ENCODE results near the gene CLDN20. TPM values are rescaled to one million over a fixed set of nuclear protein-coding genes. Genes with fewer than 3 reads are reported as not detected.

Gene CLDN20
- total and polyA plus RNA-seq, 2 donors (not counting 1 experiment from before 2014, with no cell fraction given) = not detected

- H3K4me1 ChIP-seq (ENCODE audit: control insufficient read depth, extremely low read depth, insufficient read depth, low read length) = peaks cover 8% of the 10 kb centered on the region
- no peaks in the 10 kb centered on the region for H3K79me2 ChIP-seq (ENCODE audit: control insufficient read depth, insufficient read depth, low read length)
- TF ChIP-seq, protein P1, sequence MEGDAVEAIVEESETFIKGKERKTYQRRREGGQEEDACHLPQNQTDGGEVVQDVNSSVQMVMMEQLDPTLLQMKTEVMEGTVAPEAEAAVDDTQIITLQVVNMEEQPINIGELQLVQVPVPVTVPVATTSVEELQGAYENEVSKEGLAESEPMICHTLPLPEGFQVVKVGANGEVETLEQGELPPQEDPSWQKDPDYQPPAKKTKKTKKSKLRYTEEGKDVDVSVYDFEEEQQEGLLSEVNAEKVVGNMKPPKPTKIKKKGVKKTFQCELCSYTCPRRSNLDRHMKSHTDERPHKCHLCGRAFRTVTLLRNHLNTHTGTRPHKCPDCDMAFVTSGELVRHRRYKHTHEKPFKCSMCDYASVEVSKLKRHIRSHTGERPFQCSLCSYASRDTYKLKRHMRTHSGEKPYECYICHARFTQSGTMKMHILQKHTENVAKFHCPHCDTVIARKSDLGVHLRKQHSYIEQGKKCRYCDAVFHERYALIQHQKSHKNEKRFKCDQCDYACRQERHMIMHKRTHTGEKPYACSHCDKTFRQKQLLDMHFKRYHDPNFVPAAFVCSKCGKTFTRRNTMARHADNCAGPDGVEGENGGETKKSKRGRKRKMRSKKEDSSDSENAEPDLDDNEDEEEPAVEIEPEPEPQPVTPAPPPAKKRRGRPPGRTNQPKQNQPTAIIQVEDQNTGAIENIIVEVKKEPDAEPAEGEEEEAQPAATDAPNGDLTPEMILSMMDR (conservative IDR thresholded peaks at IDR 0.05 in 1 of 2, IDR thresholded peaks at IDR 0.05 in 1 of 2; ENCODE audit: low read depth in 1 of 2, low read length in 2 of 2) = no peak
- no peak for TF ChIP-seq EZH2 (IDR thresholded peaks at IDR 0.05; ENCODE audit: low read length, missing control alignments)
- no peak overlapping the region for H3K27ac ChIP-seq (ENCODE audit: insufficient read depth, low read length)
- no peak overlapping the region for H3K4me3 ChIP-seq (replicated peaks in 1 of 4; ENCODE audit: control extremely low read depth in 1 of 4, insufficient read depth in 1 of 4, low read depth in 3 of 4, low read length in 4 of 4)
- no peak overlapping the region for H3K9ac ChIP-seq (ENCODE audit: insufficient read depth, low read length)
- H3K4me2 ChIP-seq (ENCODE audit: extremely low read depth, insufficient read depth, low read length) = no peak overlapping the region
- H4K20me1 ChIP-seq (ENCODE audit: control insufficient read depth, extremely low read depth, insufficient read depth, low read length) = no peaks in the 10 kb centered on the region
- H2AFZ ChIP-seq (ENCODE audit: low read length) = no peak overlapping the region
- peaks cover 2% of the 10 kb centered on the region for H3K36me3 ChIP-seq (ENCODE audit: control insufficient read depth, insufficient read depth, low read length)
- no peaks in the 10 kb centered on the region for H3K9me3 ChIP-seq (ENCODE audit: control insufficient read depth, insufficient read depth, low read depth, low read length)
- H3K27me3 ChIP-seq (ENCODE audit: control insufficient read depth, insufficient read depth, low read length) = no peaks in the 10 kb centered on the region
- DNase-seq (ENCODE audit: low read depth in 2 of 2) = peak; percentile 27 to 41
Measured at GRCh38 chr6:155245831-155246230, 18.0 kb upstream of the CLDN20 start.

GRCh38 chr6:155246825-155247224 lies 17.0 kb upstream of the CLDN20 start:
- no peaks in the 10 kb centered on the region for H4K20me1 ChIP-seq (ENCODE audit: control insufficient read depth, extremely low read depth, insufficient read depth, low read length)
- TF ChIP-seq, protein P1 (conservative IDR thresholded peaks at IDR 0.05 in 1 of 2, IDR thresholded peaks at IDR 0.05 in 1 of 2; ENCODE audit: low read depth in 1 of 2, low read length in 2 of 2) = no peak
- no peak for TF ChIP-seq EZH2 (IDR thresholded peaks at IDR 0.05; ENCODE audit: low read length, missing control alignments)
- H3K9me3 ChIP-seq (ENCODE audit: control insufficient read depth, insufficient read depth, low read depth, low read length) = no peaks in the 10 kb centered on the region
- no peak for DNase-seq (ENCODE audit: low read depth in 2 of 2)
- H3K4me2 ChIP-seq (ENCODE audit: extremely low read depth, insufficient read depth, low read length) = no peak overlapping the region
- no peak overlapping the region for H3K9ac ChIP-seq (ENCODE audit: insufficient read depth, low read length)
- no peak overlapping the region for H3K4me3 ChIP-seq (replicated peaks in 1 of 4; ENCODE audit: control extremely low read depth in 1 of 4, insufficient read depth in 1 of 4, low read depth in 3 of 4, low read length in 4 of 4)
- H3K27me3 ChIP-seq (ENCODE audit: control insufficient read depth, insufficient read depth, low read length) = no peaks in the 10 kb centered on the region
- no peak overlapping the region for H2AFZ ChIP-seq (ENCODE audit: low read length)
- no peak overlapping the region for H3K27ac ChIP-seq (ENCODE audit: insufficient read depth, low read length)
- peaks cover 4% of the 10 kb centered on the region for H3K36me3 ChIP-seq (ENCODE audit: control insufficient read depth, insufficient read depth, low read length)
- peaks cover 8% of the 10 kb centered on the region for H3K4me1 ChIP-seq (ENCODE audit: control insufficient read depth, extremely low read depth, insufficient read depth, low read length)
- H3K79me2 ChIP-seq (ENCODE audit: control insufficient read depth, insufficient read depth, low read length) = no peaks in the 10 kb centered on the region

DNA sequence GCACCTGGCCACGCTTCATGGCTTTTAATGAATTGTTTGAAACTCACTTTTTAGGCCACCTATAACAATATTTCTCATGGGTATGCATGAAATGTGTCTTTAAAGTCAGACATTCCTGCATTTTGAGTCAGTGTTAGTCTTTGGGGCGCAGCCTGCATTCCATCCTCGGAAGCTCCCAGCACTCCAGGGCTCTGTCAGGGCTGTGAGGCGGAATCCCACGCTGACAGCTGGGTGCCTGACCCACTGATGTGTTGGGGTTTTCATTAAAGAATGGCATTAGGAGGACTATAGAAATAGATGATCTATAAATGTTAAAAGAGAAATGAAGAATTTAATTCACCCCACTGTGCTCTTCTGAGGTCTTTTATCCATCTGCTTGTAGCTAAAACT lies 16.2 kb upstream of the CLDN20 start:
- no peak for TF ChIP-seq EZH2 (IDR thresholded peaks at IDR 0.05; ENCODE audit: low read length, missing control alignments)
- TF ChIP-seq, protein P1 (conservative IDR thresholded peaks at IDR 0.05 in 1 of 2, IDR thresholded peaks at IDR 0.05 in 1 of 2; ENCODE audit: low read depth in 1 of 2, low read length in 2 of 2) = no peak
- H3K4me1 ChIP-seq (ENCODE audit: control insufficient read depth, extremely low read depth, insufficient read depth, low read length) = peaks cover 8% of the 10 kb centered on the region
- H4K20me1 ChIP-seq (ENCODE audit: control insufficient read depth, extremely low read depth, insufficient read depth, low read length) = no peaks in the 10 kb centered on the region
- peak overlapping the region; percentile 70 for H3K27ac ChIP-seq (ENCODE audit: insufficient read depth, low read length)
- H3K27me3 ChIP-seq (ENCODE audit: control insufficient read depth, insufficient read depth, low read length) = no peaks in the 10 kb centered on the region
- no peak overlapping the region for H2AFZ ChIP-seq (ENCODE audit: low read length)
- H3K4me3 ChIP-seq (replicated peaks in 1 of 4; ENCODE audit: control extremely low read depth in 1 of 4, insufficient read depth in 1 of 4, low read depth in 3 of 4, low read length in 4 of 4) = no peak overlapping the region
- peak; percentile 37 to 88 for DNase-seq (ENCODE audit: low read depth in 2 of 2)
- H3K9me3 ChIP-seq (ENCODE audit: control insufficient read depth, insufficient read depth, low read depth, low read length) = no peaks in the 10 kb centered on the region
- H3K4me2 ChIP-seq (ENCODE audit: extremely low read depth, insufficient read depth, low read length) = no peak overlapping the region
- H3K79me2 ChIP-seq (ENCODE audit: control insufficient read depth, insufficient read depth, low read length) = no peaks in the 10 kb centered on the region
- no peak overlapping the region for H3K9ac ChIP-seq (ENCODE audit: insufficient read depth, low read length)
- H3K36me3 ChIP-seq (ENCODE audit: control insufficient read depth, insufficient read depth, low read length) = peaks cover 4% of the 10 kb centered on the region

Data from fibroblast of lung (primary cell).